ENCODE data around the gene PLEK. TPM values are rescaled to one million over a fixed set of nuclear protein-coding genes. Genes with fewer than 3 reads are reported as not detected.

PLEK gene
- total and polyA plus RNA-seq, 2 donors (not counting 1 experiment from before 2014, with no cell fraction given): 39.9 to 78.3 TPM

- TF ChIP-seq EZH2 (IDR thresholded peaks at IDR 0.05; ENCODE audit: borderline replicate concordance, insufficient read depth, low read depth, low read length, poor library complexity, severe bottlenecking) (no peak), CTCF (IDR thresholded peaks at IDR 0.05) (no peak)
- H3K27ac ChIP-seq (ENCODE audit: low read length in 2 of 2): peak overlapping the region; percentile 83 to 87
These were observed 46.5 kb downstream of the PLEK start for GRCh38 chr2:68411397-68412126.

More at GRCh38 chr2:68411397-68412126, 46.5 kb downstream of the PLEK start:
- Histone ChIP-seq H3K79me2 (ENCODE audit: control insufficient read depth, insufficient read depth, low read length) (no peaks in the 10 kb centered on the region), H3K9ac (ENCODE audit: low read length) (peak overlapping the region; percentile 60), H3K4me3 (ENCODE audit: control extremely low read depth in 1 of 5, extremely low read depth in 1 of 5, insufficient read depth in 1 of 5, low read depth in 2 of 5, low read length in 4 of 5) (peak overlapping the region; percentile 24 to 60 (median 45)), H3K36me3 (replicated peaks in 1 of 2; ENCODE audit: control extremely low read depth in 1 of 2, control insufficient read depth in 1 of 2, extremely low read depth in 1 of 2, insufficient read depth in 2 of 2, low read length in 1 of 2) (no peaks in the 10 kb centered on the region), H2AFZ (ENCODE audit: insufficient read depth, low read depth, low read length, poor library complexity, severe bottlenecking) (peak overlapping the region; percentile 29), H3K4me2 (replicated peaks; ENCODE audit: low read depth, low read length, poor library complexity, severe bottlenecking) (peak overlapping the region; percentile 77), H4K20me1 (ENCODE audit: control insufficient read depth, insufficient read depth, low read length, poor library complexity, severe bottlenecking) (no peaks in the 10 kb centered on the region), H3K4me1 (ENCODE audit: control insufficient read depth in 2 of 2, insufficient read depth in 2 of 2, low read length in 2 of 2) (peaks cover 59 to 66% of the 10 kb centered on the region in 2 donors), H3K9me3 (ENCODE audit: control extremely low read depth in 1 of 3, control insufficient read depth in 2 of 3, insufficient read depth in 1 of 3, low read length in 2 of 3) (peaks cover 0 to 1% (median 0%) of the 10 kb centered on the region in 3 donors), H3K27me3 (replicated peaks in 1 of 4; ENCODE audit: control extremely low read depth in 1 of 4, control insufficient read depth in 3 of 4, insufficient read depth in 4 of 4, low read length in 3 of 4) (no peaks in the 10 kb centered on the region)
- Mint-ChIP-seq H3K4me1 (peaks cover 91% of the 10 kb centered on the region), H3K4me3 (peak overlapping the region; percentile 78), H3K27ac (peak overlapping the region; percentile 83), H3K27me3 (no peaks in the 10 kb centered on the region), H3K9me3 (ENCODE audit: insufficient read depth) (peaks cover 10% of the 10 kb centered on the region)
- DNase-seq (peak; percentile 79), ATAC-seq (ENCODE audit: low read depth) (peak; percentile 97)
- ChIA-PET POLR2A (interaction anchor here (0.6 to 1.5 kb wide), 4 partner anchors 8 to 90 kb away, joined by 3 to 9 read pairs (median 6); no protein-coding TSS in a partner anchor), CTCF (interaction anchor here (0.9 to 2.5 kb wide), 12 partner anchors 8 to 289 kb away, joined by 3 to 16 read pairs (median 3); no protein-coding TSS in a partner anchor)
- no CpG with 5 or more reads among the region's 4 CpGs for WGBS (ENCODE audit: insufficient coverage)
- intact Hi-C loops (cut with micrococcal nuclease): loop anchor here (1.0 kb wide), 5 partner anchors 8 to 49 kb away; no protein-coding TSS in a partner anchor
